IPS-NIHi11 (cell line): Measurements from ENCODE around the gene SETD2.
"Not testable (repeated sequence)": the region's sequence is repeated elsewhere in the genome, so short reads cannot be mapped to it uniquely, and the experiment has no call there.

Source experiments
- DNase-seq: peaks from one replicate; pipeline ENCODE4 v3.0.0; 2012; ENCODE audit warnings: mixed read lengths, low spot score

The SETD2 gene

GRCh38 chr3:47031041-47031440, 132.9 kb downstream of the SETD2 start:
- not testable (repeated sequence) for DNase-seq

- no peak for DNase-seq
Measured at GRCh38 chr3:47028667-47029066, 135.2 kb downstream of the SETD2 start.

- no peak for DNase-seq
Measured at GRCh38 chr3:47028146-47028545, 135.8 kb downstream of the SETD2 start.

- not testable (repeated sequence) for DNase-seq
Measured at GRCh38 chr3:47026432-47026831, 137.5 kb downstream of the SETD2 start.

GRCh38 chr3:47024932-47025331, 139.0 kb downstream of the SETD2 start:
- DNase-seq = no peak

GRCh38 chr3:47022641-47023071, 141.3 kb downstream of the SETD2 start:
- DNase-seq = no peak

GRCh38 chr3:47020311-47020710, 143.6 kb downstream of the SETD2 start:
- DNase-seq = no peak

- DNase-seq = no peak
Measured at GRCh38 chr3:47019201-47019600, 144.7 kb downstream of the SETD2 start.

GRCh38 chr3:47018269-47018611, 145.7 kb downstream of the SETD2 start:
- DNase-seq = no peak

- DNase-seq = no peak
Measured at GRCh38 chr3:47017504-47018268, 146.2 kb downstream of the SETD2 start.

- DNase-seq = no peak
Measured at GRCh38 chr3:47016934-47017435, 146.9 kb downstream of the SETD2 start.

- no peak for DNase-seq
Measured at GRCh38 chr3:47016086-47016933, 147.6 kb downstream of the SETD2 start.

- DNase-seq = no peak
Measured at GRCh38 chr3:47015151-47015550, 148.8 kb downstream of the SETD2 start.

- no peak for DNase-seq
Measured at GRCh38 chr3:47014036-47014435, 149.9 kb downstream of the SETD2 start.

GRCh38 chr3:47013231-47013630, 150.7 kb downstream of the SETD2 start:
- no peak for DNase-seq

- no peak for DNase-seq
Measured at GRCh38 chr3:47012342-47013230, 151.3 kb downstream of the SETD2 start.

GRCh38 chr3:47011371-47011770, 152.5 kb downstream of the SETD2 start:
- DNase-seq = no peak

GRCh38 chr3:47010910-47011309, 153.0 kb downstream of the SETD2 start:
- no peak for DNase-seq

- peak; percentile 34 for DNase-seq
Measured at GRCh38 chr3:47010111-47010712, 153.7 kb downstream of the SETD2 start.

- peak; percentile 95 for DNase-seq
Measured at GRCh38 chr3:47009225-47010110, 154.4 kb downstream of the SETD2 start.

GRCh38 chr3:47008851-47009224, 155.1 kb downstream of the SETD2 start:
- no peak for DNase-seq
